HL-60 (cell line): ENCODE results near the gene ETFA.

Source experiments
- GABPA ChIP-seq: IDR thresholded peaks from 2 replicates; pipeline ENCODE4 v1.6.1; 2012; ENCODE audit warnings: low read depth
- POLR2AphosphoS5 ChIP-seq: IDR thresholded peaks from 2 replicates; pipeline ENCODE4 v1.6.1; 2012; ENCODE audit warnings: low read depth
- TF ChIP-seq, protein P1 (sequence below): IDR thresholded peaks from one replicate; pipeline ENCODE4 v1.5.1; 2011; ENCODE audit warnings: low read length, control low read depth, inconsistent platforms; ENCODE audit not compliant: insufficient read depth
- TF ChIP-seq, protein P2 (sequence below): IDR thresholded peaks from 2 replicates; pipeline ENCODE4 v1.6.1; 2012; ENCODE audit warnings: low read depth; ENCODE audit not compliant: insufficient replicate concordance

DNA sequence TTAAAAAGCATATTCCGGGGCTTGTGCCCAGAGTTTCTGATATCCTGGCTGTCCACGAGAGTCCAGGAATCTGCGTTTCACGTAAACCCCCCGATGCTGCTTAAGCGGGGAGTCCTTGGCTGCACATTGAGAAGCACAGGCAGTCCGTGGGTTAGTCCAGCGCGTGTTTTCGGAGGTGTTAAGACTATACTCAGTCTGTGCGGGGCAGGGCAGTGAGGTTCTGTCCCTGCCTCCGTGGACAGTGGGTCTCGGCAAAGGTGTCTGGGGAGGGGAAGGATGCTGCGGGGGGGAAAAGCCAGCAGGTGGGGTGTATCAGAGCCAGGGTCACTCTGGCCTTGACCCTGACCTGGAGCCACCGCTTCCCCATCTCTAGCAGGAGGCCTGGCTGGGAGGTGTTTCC is 145.3 kb downstream of the ETFA start:
- TF ChIP-seq, protein P1, sequence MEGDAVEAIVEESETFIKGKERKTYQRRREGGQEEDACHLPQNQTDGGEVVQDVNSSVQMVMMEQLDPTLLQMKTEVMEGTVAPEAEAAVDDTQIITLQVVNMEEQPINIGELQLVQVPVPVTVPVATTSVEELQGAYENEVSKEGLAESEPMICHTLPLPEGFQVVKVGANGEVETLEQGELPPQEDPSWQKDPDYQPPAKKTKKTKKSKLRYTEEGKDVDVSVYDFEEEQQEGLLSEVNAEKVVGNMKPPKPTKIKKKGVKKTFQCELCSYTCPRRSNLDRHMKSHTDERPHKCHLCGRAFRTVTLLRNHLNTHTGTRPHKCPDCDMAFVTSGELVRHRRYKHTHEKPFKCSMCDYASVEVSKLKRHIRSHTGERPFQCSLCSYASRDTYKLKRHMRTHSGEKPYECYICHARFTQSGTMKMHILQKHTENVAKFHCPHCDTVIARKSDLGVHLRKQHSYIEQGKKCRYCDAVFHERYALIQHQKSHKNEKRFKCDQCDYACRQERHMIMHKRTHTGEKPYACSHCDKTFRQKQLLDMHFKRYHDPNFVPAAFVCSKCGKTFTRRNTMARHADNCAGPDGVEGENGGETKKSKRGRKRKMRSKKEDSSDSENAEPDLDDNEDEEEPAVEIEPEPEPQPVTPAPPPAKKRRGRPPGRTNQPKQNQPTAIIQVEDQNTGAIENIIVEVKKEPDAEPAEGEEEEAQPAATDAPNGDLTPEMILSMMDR = no peak
- no peak for TF ChIP-seq POLR2AphosphoS5
- TF ChIP-seq GABPA = no peak
- TF ChIP-seq, protein P2, sequence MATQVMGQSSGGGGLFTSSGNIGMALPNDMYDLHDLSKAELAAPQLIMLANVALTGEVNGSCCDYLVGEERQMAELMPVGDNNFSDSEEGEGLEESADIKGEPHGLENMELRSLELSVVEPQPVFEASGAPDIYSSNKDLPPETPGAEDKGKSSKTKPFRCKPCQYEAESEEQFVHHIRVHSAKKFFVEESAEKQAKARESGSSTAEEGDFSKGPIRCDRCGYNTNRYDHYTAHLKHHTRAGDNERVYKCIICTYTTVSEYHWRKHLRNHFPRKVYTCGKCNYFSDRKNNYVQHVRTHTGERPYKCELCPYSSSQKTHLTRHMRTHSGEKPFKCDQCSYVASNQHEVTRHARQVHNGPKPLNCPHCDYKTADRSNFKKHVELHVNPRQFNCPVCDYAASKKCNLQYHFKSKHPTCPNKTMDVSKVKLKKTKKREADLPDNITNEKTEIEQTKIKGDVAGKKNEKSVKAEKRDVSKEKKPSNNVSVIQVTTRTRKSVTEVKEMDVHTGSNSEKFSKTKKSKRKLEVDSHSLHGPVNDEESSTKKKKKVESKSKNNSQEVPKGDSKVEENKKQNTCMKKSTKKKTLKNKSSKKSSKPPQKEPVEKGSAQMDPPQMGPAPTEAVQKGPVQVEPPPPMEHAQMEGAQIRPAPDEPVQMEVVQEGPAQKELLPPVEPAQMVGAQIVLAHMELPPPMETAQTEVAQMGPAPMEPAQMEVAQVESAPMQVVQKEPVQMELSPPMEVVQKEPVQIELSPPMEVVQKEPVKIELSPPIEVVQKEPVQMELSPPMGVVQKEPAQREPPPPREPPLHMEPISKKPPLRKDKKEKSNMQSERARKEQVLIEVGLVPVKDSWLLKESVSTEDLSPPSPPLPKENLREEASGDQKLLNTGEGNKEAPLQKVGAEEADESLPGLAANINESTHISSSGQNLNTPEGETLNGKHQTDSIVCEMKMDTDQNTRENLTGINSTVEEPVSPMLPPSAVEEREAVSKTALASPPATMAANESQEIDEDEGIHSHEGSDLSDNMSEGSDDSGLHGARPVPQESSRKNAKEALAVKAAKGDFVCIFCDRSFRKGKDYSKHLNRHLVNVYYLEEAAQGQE = no peak
